Activated T-cell treated with anti-CD3 and anti-CD28 coated beads, Interleukin-2, amount 50 U/mL, for 1 hour (primary cell): ENCODE data around the gene COL23A1.
A peak's percentile ranks its signal among the peaks of the same experiment; 100 is the strongest.
"Not testable (repeated sequence)": the region's sequence is repeated elsewhere in the genome, so short reads cannot be mapped to it uniquely, and the experiment has no call there.

Source experiments
- DNase-seq: peaks from one replicate; pipeline ENCODE4 v3.0.0-alpha.2; 2020

COL23A1 gene

GRCh38 chr5:178232124-178232919, 357.9 kb downstream of the COL23A1 start, which contains the start of gene PHYKPL:
PHYKPL (minus strand) TSS chr5:178232802; CDS start chr5:178232550, 252 bp downstream.
- DNase-seq: peak; percentile 80

- DNase-seq: no peak
These were observed 358.6 kb downstream of the COL23A1 start for GRCh38 chr5:178231539-178232123.

DNA sequence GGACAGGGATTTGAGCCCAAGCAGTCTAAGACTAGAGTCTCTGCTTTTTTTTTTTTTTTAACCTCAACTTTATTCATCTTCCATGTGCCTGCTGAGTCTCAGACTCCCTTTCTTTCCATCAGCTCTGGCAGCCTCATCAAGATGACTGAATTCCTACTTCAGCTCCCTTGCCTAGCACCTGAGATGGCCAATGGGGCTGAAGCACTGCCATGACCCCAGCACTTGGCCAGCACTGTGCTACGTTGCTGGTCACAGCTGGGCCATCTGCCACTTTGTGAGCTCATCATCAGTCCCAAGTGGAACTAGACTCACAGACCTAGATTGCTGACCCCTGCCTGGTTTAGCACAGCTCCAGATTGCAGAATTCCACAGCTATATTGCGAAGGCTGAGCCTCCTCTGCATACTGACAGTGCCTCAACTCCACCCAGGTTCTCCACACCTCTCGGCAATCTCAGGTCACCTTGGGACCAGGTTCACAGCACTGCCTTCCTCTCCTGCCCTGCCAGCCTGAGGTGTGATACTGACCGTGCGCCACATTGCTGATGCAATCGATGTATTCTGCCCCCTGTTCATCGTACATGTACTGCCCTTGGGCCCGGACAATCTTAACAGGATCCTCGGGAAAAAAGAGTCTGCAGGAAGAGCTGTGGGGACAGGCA, 359.2 kb downstream of the COL23A1 start:
- DNase-seq: no peak

GRCh38 chr5:178229861-178230260, 360.3 kb downstream of the COL23A1 start:
- DNase-seq: no peak

GRCh38 chr5:178229111-178229510, 361.1 kb downstream of the COL23A1 start:
- DNase-seq: not testable (repeated sequence)

GRCh38 chr5:178228609-178229008, 361.6 kb downstream of the COL23A1 start:
- no peak for DNase-seq

GRCh38 chr5:178227929-178228328, 362.3 kb downstream of the COL23A1 start:
- DNase-seq: no peak

GRCh38 chr5:178227138-178227659, 363.0 kb downstream of the COL23A1 start:
- DNase-seq: no peak

GRCh38 chr5:178225174-178225573, 365.0 kb downstream of the COL23A1 start:
- no peak for DNase-seq

- no peak for DNase-seq
These were observed 365.8 kb downstream of the COL23A1 start for GRCh38 chr5:178224403-178224802.

GRCh38 chr5:178223828-178224335, 366.3 kb downstream of the COL23A1 start:
- DNase-seq: no peak

- no peak for DNase-seq
These were observed 366.9 kb downstream of the COL23A1 start for GRCh38 chr5:178223196-178223773.

- no peak for DNase-seq
These were observed 367.9 kb downstream of the COL23A1 start for GRCh38 chr5:178222292-178222691.

GRCh38 chr5:178221853-178222252, 368.3 kb downstream of the COL23A1 start:
- no peak for DNase-seq

GRCh38 chr5:178221282-178221681, 368.9 kb downstream of the COL23A1 start:
- DNase-seq: no peak

- no peak for DNase-seq
These were observed 371.4 kb downstream of the COL23A1 start for GRCh38 chr5:178218827-178219226.

DNA sequence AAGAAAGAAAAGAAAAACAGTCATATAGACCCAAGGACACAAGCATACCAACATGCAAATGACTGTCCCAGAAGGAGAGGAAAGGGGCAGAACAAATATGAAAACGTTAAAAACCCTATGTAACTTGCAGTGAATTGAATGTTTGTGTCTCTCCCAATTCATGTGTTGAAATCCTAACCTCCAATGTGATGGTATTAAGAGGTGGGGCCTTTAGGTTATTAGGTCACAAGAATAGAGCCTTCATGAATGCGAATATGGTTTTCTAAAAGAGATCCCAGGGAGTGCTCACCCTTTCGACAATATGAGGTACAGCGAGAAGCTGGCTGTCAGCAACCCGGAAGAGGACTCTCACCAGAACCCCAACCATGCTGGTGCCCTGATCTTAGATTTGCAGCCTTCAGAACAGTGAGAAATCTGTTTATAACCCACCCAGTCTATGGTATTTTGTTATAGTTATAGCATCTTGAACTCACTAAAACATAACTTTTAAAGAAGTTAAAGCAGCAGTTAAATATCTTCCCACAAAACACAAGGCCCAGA, 371.9 kb downstream of the COL23A1 start:
- DNase-seq: no peak

- no peak for DNase-seq
These were observed 373.4 kb downstream of the COL23A1 start for GRCh38 chr5:178216779-178217178.

GRCh38 chr5:178216088-178216534, 374.1 kb downstream of the COL23A1 start:
- DNase-seq: no peak

- no peak for DNase-seq
These were observed 374.8 kb downstream of the COL23A1 start for GRCh38 chr5:178215280-178216002.

- no peak for DNase-seq
These were observed 375.9 kb downstream of the COL23A1 start for GRCh38 chr5:178214160-178214803.
